OCI-M2 (cell line): ENCODE measurements around the gene FBXO31.

Experiments
- DNase-seq: peaks from one replicate; lab custom pipeline; 2025; ENCODE audit not compliant: unreplicated experiment; lab: John Stamatoyannopoulos, UW

The FBXO31 gene

DNA sequence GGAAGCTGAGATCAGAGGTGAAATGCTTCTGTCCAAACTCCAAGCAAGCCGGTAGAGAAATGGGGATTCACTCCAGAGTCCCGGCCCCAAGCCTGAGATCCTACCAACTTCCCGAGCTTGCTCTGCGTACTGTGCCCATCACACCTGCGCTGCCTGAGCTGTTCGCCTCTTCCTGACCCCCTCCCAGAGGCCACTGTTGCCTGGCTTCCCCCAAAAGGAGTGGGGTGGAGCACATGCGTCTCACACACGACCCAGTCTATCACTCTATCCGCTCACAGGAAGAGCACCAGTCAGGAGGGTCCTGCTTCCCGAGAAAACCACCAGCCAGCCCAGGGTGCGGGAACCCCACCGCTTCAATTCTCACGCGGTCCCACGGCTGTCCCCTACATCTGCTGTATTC is 52.9 kb downstream of the FBXO31 start:
- DNase-seq = no peak

DNA sequence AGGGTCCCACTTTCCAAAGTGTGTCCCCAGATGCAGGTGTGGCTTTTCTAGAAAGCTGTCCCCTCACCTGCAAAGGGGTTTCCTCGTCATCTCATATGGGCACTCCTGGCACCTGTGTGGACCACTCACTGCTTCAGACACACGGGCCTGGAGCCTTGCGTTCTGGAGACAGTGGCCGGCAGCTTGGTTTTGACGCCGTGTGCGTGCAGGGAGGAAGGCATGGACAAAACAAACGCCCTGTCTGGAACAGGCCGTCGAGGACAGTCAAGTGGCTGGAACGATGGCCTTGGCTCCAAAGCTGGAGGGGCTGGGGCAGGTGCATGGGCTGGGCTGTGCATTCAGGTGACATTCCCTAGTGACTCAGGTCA is 53.3 kb downstream of the FBXO31 start:
- no peak for DNase-seq

DNA sequence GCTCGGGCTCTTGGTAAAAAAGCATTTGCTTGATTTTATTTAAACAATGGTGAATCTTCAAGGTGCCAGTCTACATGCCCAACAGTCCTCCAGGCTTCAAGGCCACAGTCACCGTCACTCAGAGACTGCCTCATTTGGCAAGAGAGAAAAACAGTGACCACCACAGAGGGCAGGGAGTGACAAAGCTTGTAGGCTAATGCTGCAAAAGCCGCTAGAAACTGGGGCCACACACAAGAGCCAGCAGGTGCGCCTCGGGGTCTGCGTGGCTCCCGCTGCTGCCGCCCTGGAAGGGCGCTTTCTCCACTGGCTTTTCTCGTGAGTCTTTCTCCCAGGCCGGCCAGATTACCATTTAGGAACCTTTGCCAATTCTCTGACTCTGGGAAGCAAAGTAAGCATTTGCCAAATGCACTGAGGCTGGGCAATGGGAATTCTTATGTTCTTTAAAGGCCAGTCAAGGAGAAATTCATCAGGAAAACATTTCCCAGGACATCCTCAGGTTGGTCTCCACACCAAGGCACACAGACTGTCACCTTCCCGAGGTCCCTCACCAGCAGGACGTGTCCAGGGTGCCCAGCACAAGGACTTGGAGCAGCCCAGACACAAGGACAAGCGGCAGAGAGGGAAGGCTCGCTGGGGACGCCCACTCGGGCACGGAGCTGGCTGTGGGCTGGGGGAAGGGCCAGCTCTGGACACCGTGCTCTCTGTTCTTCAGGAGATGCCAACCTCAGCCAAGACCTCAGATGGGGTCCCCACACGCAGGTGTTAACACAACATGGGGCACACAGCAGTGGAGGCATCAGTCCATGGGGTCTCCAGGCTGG is 53.9 kb downstream of the FBXO31 start:
- DNase-seq = no peak

DNA sequence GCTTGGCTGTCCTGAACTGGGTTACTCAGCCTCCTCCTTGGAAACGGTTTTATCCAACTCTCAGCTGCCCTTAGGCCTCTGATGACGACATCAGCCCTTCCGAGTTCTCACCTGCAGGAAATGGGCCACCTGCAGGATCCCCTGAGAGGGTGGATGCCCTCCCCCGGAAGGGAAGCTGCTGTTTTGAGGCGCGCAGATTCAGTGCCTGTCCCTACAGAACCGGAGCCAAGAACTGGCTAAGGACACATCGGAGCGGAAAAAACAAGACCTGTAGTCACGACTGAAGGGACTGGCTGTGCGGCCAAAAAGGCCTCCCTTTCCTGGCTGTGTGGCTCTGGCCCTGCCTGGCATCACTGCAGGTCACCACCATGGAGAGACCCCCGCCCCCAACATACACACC is 54.7 kb downstream of the FBXO31 start:
- DNase-seq = no peak

DNA sequence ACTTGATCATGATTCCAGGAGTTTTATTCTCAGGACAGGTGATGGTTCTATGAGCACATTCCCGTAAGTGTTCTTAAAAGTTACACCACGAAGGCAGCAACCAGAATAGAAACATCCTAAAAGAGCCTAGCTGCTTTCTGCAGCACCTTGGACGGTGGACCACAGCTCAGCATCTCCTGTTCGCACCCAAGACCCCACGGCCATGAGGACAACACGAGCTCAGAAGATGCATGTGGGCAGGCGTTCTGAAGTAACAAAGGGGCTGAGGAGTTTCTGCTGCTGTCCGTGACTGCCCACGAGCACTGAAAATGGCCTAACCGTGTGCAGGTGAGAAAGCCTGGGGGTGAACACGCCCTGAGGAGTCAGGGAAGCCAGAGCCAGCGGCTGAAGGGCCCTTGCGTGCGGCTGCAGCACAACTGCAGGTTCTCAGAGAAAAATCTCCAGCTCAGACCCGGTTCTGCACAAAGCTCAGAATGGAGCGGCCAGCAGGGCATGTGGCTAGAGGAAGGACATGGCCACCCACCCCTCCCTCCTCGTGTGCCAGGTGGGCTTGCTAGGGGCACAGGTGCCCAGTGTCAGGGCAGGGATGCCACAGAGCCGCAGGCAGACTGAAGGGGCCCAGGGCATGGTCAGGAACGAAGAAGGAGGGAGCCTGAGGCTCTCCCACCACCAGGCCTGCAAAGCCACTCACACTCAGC is 55.6 kb downstream of the FBXO31 start:
- DNase-seq = no peak

DNA sequence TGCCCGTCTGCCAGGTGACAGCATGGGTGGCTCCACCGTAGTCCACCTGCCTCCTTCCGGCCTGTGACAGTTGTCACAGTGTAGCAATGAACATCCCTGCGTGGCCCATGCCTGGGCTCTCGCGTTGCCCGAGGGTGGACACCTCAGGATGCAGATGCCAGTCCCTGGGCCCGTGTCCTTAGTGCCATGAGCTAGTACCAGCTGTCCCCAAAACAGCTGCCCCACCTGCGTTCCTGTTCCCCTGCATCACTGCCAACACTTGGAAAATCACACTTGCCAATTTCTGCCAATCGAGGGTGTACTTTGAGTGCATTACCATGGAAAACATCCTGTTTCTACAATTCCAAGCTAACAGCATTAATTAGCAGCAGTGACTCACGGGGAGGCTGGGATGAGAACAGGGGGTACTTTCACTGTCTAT is 57.4 kb downstream of the FBXO31 start:
- DNase-seq = no peak

DNA sequence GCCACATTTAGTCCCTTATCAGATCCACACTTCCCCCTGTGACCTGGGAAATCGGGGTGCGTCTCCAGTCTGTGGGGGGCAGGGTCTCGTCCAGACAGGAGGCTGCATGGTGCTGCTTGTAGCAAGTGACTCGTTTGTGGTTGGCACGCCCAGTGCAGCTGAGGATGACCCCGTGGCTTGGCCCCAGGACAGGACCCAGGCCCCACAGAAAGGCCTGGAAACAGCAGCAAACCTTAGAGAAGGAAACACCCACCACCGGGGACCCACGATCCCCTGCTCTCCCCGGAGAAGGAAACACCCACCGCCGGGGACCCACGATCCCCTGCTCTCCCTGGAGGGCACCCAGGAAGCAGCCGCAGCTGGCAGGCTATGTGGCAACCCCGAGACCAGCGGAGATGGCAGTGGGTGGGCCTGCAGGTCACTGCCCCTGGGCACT is 58.1 kb downstream of the FBXO31 start:
- no peak for DNase-seq

DNA sequence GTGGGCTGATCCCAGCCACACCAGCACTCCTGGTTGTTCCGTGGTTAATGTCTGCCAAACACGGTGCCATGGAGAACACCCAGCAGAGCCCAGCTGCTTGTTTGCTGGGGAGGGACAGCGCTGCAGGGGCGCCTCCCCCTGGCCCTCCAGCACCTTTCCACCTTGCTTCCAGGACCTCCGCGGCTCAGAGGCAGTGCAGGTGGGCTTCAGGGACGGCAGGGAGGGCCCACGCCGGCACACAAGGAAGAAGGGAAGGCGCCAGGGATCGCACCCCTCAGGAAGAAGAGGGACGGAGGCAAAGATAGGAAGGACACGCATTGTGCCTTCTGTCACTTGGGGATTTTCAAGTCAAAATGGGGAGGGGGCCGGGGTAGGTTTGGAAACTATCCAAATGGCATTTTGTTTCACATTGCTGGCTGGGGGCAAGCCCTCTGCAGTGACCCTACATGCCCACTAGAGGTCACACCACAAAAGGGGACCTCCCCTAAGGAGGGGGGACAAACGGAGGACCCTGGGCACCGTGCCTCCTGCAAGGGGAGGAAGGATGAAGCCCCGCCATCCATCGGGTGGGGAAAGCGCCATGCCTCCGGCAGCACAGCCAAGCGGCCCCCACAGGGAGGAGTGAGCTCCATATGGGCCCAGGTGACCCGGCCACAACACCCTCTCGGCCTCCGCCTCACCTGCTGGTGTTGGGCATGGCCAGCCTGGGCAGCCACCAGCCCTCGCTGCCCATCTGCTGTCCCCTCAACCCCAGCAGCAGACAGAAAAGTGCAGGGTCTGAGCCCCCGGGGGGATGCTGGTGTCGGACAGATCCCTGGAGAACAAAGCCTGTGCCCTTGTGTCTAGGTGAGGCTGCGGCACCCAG is 58.9 kb downstream of the FBXO31 start:
- no peak for DNase-seq

DNA sequence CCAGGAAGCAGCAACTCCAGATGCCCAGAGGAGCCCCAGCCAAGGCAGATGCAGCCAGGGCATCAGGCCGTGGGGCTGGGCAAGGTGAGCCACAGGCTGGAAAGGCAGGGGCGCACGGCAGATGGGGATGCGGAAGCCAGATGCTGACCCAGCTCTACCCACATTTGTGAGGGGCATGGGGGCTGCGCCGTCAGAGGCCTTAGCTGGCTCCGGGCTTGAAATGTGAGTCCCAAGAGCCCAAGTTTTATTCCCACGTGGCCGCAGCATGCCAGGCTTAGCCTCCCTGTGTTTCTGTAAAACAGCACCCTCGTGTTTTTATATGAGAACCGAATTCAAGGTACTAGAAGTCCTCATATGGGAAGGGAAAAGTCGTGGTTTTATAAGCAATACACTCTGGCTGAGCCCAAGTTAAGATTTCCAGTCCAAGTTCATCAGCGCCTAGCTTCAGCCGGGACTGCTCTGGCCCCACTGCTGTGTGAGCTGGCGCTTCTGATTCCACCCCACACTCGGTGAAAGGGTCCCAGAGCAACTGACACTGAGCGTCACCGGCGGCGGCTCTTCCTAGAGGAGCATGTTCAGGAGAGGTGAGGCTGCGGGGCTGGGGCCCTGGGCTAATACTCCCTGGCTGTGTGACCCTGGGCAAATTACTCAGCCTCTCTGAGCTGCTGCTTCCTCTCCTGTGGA is 59.7 kb downstream of the FBXO31 start:
- no peak for DNase-seq

DNA sequence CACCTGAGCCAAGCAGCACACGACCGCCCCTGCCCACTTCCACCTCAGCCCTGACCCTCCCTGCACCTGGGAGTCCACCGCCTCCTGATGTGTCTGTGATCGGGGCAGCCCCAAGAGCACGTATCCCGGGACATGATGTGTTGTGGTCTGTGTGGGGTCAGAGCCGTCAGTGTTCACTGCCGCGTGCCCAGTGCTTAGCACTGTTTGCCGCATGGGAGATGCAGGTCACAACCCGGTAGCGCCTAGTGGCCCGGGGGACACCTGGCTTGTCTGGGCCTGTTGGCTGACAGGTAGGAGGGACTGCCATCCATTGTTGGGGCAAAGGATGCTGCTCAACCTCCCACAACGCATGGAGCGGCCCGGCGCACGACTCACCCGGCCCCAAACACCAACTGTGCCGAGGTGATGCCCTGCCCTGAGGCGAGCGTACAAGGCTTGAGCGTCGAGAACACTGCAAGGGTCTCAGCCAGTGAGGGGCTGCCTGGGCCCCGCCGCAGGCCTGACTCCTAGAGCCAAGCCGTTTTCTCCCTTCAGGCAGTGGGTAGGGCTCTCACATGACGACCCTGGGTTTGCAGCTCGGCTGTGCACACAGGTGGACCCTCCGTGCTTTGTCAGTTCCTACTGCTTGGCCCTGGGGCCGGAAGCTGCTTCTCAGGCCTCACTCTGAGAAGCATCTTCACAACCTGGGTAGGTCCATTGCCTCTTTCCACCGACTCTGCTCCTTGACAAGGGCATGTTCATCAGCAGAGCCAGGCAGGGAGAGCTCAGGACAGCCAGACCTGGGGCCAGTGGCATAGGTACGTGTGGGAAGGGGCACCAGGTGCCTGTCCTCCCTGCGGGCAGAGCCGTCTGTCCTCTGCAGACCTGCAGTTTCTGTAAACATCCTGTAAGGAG is 60.5 kb downstream of the FBXO31 start:
- DNase-seq = no peak

DNA sequence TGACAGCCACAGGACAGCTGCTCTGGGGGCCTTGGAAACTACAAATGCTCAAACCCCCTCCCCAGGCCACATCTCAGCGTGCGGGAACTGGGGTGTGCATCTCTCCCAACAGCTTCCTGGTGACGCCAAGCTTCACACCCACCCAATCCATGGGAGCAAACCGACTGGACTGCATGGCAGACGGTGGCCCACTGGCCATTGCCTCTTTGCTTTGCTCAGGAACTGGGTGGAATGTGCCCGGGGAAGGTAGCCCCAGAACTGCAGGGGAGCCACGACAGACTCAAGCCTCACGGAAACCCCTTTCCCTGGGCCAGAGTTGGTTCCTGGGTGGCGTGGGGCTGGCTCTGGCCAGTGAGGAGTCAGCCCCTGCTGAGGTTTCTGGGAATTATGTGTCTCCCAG is 61.2 kb downstream of the FBXO31 start:
- DNase-seq = no peak

DNA sequence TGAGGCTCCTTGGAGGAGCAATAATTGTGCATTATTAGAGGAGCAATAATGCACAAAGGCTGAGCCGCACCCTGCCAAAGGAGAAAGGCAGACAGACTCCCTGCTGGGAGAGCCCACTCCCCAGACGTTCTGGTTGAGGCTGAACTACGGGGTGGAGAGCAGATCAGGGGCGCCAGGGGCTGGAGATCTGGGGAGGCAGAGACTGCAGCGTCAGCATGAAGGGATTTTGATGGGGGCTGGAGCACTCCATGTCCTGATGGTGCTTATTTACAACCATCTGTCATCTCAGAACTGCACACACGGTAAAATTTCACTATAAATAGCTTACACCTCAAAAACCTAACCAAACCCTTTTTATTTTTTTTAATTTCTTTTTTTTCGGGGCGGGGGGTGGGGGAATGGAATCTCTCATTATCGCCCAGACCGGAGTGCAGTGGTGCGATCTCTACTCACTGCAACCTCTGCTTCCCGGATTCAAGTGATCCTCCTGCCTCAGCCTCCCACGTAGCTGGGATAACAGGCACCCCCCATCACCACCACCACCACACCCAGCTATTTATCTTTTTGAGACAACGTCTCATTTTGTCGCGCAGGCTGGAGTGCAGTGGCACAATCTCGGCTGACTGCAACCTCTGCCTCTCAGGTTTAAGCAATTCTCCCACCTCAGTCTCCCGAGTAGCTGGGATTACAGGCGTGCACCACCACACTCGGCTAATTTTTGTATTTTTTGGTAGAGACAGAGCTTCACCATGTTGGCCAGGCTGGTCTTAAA is 62.1 kb downstream of the FBXO31 start:
- no peak for DNase-seq

DNA sequence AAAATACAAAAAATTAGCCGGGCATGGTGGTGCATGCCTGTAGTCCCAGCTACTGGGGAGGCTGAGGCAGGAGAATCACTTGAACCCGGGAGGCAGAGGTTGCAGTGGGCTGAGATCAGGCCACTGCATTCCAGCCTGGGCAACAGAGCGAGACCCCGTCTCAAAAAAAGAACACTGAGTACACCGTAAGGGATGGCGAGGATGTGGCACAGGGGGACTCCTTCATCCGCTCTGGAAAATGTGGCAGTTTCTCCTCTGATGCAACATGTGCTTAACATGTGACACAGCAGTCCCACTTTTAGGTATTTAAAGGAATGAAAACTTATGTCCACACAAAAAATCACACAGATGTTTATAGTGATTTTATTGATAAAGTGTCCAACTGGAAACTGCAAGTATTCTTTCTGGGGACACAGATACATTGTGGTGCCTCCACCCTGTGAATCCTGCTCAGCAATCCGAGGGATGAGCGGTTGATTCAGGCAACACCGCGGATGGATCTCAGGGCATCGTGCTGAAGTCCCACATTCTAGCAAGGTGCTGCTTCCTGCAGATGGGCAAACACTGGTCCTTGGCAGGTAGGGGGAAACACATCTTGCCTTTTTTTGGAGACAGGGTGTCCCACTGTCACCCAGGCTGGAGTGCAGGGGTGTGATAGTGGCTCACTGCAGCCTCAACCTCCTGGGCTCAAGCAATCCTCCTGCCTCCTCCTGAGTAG is 62.9 kb downstream of the FBXO31 start:
- no peak for DNase-seq

DNA sequence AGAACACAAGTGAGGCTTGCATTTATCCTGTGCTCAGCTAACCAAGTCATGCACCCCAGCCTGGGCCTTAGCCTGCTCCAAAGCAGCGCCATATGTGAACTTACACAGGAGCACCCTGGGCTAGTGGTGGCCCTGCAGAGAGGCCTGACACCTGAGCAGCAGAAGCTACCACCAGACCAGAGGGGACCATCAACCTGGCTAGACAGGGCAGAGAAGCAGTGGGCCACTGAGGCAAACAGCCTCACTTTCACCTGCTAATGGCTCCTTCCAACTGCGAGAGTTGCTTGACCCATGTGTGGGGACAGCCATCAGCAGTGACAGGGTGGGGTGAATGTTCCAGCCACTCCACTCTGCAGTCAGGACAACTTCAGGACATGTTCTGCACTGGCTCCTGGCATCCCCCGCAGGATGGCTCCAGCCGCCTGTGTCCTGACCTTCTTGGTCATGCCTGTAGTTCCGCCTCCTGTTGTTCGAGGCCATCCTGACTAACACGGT is 63.5 kb downstream of the FBXO31 start:
- no peak for DNase-seq

DNA sequence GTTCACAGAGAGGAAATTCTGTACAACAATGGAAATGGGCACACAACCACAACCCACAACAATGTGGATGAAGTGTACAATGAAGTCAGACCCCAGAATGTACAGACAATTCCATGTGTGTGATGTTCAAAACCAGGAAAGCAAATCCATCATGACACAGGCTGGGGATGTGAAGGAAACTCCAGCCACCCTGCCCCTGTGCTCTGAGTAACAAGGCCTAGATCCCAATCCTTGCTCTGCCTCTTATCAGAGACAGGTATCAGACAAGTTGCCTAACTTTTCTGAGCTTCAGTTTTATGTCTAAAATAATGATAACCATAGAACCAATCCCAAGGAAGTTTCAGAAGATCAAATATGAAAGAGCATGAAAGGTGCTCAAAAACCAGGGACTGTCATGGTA is 64.6 kb downstream of the FBXO31 start:
- DNase-seq = no peak

DNA sequence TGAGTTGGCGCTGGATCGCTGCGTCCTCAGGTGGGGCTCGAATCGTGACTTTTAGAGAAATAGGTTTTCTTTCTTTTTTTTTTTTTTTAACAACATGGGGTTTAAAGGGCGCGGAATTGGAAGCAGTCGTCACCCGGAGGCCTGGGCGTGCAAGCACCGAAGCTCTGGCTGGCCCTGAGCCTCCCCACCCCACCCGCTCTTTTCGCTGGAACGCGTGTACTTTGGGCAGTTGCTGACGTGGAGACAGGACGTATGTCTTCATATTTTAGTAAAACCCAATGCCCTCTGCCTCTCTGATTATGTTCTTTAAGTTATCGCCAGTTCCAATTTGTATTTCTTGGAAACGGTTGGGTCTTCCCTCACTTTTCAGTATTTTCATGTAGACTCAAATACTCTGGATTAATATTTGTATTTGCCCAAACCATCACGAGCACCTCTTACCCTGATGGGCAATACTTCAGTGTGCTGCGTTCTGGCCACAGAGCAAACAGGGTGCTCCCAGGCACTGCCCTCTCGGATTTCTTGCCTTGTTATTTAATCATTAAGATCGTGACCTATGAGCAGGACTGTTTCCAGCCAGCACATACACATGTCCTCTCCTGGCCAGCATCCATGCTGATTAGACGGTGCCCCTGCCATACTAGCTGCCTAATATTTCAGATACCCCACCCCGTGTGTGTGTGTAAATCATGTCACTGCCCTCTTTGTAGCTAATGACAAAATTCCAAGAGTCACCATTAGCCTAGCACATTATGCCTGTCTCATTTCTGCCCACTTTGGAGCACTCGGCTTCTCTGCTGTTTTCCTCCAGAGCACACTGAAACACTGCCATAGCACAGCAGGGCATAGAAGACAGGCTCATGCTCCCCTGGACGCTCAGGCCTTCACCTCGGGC is 65.6 kb downstream of the FBXO31 start:
- DNase-seq = no peak

DNA sequence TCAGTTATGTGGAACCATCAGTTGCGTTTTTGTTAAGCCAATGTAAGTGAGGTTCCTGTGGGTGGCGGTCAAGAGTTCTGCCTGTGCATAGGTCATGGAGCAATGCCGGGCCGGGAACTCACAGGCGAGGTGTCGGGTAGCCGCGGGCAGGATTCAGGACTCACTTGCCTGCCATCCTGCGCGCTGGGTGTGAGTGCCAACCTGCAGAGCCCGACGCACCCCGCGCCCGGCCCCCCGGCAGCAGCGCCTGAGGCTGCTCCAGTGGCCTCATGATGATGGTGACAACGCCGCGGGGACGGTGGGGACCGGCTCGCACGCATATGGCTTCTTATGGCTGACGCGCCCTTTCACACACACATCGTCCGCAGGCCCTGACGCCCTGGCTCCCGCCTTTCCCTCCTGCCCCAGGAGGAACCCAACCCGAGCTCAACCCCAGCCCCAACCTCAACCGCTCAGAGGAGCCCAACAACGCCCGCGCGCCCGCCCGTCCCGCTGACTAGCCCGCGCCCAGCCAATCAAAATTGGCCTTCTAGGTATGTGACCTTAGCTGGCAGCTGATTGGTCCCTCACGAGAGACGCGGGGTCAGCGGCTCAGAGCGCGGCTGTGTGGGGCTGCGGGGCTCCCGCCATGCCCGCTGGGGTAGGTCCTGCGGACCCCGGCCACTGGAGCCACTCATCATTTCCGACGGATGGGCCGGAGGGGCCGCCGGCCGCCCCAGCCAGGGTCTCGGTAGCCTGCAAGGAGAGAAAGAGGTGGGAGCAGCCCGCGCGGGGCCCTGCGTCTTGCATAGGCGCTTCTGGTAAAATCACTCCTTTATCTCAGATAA is 66.4 kb downstream of the FBXO31 start, which contains the start of gene C16orf95:
C16orf95 (minus strand) TSS at position 470 of the 827 bp plus-strand sequence; CDS start at position 320, 150 bp downstream.
- peak; percentile 41 for DNase-seq
